Stimulated activated CD4-positive, alpha-beta T cell treated with anti-CD3 and anti-CD28 coated beads, Interleukin-15, amount 100 ng/mL, for 24 hours (primary cell): Measurements from ENCODE around the gene KCP.
"Not testable (repeated sequence)": the region's sequence is repeated elsewhere in the genome, so short reads cannot be mapped to it uniquely, and the experiment has no call there.

Experiments
- DNase-seq: peaks from one replicate; pipeline ENCODE4 v3.0.0-alpha.2; 2020

The KCP gene

GRCh38 chr7:128910569-128910945 is at the start of gene KCP:
KCP (minus strand) TSS chr7:128910709; CDS start chr7:128910676, 33 bp downstream.
- DNase-seq: no peak

GRCh38 chr7:128959296-128959695 is 48.8 kb upstream of the KCP start:
- DNase-seq: peak; percentile 30

DNA sequence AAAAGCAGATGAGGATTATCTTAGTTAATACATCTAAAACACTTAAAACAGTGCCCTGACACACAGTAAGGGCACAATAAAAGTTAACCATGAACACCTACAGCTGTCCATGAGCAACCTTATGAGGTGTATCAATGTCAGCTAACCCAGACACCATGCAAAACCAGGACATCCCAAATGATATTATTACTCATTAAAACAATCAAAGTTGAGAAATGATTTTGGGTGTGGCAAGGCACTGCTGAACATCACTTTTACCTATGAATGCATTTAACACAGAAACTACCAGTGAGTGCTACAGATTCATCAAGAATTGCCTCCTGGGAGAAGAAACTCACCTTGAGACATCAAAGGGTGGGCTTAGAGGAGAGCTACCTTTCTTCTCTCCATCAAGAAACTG is 45.5 kb upstream of the KCP start:
- DNase-seq: no peak

DNA sequence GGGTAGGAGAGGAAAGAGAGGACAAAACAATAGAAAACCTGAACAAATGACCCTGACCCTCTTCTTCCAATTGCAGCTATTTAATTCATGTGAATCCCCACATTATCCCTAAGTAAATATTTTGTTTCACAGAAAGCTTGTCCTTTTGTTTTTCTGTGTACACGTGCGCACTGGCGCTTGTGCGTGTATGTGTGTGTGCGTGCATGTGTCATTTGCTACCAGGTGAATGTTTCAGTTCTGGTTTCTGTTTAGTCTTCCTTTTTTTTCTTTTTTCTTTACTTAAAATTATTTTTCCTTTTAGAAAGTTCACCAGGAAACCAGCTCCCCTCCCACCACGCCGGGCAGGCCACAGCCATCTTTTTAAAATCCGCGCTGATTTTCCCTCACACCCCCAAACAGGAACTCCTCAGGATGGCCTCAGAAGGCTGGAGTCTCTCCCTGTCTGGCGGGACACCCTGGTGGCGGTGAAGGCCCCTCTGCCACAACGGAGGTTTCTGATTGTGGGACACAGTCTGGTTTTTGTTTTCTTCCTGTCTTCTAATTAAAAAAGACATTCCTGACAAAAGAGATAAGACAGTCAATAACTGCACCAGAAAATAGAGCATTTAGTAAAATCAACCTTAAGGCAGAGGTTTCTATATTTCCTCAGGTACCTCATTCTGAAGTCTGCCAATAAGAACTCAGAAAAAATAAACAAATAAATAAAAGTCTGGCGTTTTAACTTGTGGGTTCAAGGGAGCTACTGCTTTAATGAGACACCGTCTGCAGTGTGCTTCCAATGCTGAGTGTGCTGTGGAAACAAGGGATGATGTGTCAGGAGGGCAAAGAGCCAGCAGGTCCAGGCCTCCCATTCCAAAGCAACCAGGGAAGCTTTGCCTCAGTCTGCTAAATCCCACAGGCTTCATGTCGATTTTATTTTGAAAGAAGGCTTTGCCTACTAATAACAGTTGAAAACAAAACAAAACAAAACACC is 44.6 kb upstream of the KCP start:
- no peak for DNase-seq

GRCh38 chr7:128954150-128954549 is 43.6 kb upstream of the KCP start:
- no peak for DNase-seq

- no peak for DNase-seq
Measured at GRCh38 chr7:128951296-128951695, 40.8 kb upstream of the KCP start.

GRCh38 chr7:128948976-128949760 is 38.7 kb upstream of the KCP start:
- no peak for DNase-seq

- DNase-seq: no peak
Measured at GRCh38 chr7:128948312-128948973, 37.9 kb upstream of the KCP start.

- no peak for DNase-seq
Measured at GRCh38 chr7:128947854-128948253, 37.3 kb upstream of the KCP start.

DNA sequence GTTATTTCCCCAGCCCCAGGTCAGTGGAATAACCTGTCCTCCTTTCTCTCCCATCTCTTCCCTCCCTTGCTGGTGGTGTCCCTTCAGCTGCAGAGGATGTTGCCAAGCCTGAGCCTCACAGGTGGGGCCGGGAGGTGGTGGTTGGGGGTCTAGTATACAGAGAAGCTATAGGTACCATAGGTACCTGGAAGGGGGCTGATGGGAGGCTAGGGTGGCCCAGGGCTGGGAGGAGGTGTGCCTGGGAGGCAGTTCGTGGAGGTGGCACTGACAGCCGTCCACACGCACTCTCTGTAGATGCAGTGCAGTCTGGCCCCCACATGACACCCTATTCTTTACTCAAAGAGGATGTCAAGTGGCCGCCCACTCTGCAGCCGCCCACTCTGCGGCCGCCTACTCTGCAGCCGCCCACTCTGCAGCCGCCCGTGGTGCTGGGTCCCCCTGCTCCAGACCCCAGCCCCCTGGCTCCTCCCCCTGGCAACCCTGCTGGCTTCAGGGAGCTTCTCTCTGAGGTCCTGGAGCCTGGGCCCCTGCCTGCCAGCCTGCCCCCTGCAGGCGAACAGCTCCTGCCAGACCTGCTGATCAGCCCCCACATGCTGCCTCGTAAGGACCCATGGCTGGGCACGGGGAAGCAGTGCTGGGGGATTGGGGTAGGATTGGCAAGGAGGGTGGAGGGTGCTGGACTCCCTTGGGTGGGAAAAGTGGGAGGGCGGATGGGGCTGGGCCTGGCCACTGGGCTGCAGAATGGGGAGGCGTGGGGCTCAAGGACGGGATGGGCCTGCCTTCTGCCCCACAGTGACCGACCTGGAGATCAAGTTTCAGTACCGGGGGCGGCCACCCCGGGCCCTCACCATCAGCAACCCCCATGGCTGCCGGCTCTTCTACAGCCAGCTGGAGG is 36.7 kb upstream of the KCP start:
- no peak for DNase-seq

DNA sequence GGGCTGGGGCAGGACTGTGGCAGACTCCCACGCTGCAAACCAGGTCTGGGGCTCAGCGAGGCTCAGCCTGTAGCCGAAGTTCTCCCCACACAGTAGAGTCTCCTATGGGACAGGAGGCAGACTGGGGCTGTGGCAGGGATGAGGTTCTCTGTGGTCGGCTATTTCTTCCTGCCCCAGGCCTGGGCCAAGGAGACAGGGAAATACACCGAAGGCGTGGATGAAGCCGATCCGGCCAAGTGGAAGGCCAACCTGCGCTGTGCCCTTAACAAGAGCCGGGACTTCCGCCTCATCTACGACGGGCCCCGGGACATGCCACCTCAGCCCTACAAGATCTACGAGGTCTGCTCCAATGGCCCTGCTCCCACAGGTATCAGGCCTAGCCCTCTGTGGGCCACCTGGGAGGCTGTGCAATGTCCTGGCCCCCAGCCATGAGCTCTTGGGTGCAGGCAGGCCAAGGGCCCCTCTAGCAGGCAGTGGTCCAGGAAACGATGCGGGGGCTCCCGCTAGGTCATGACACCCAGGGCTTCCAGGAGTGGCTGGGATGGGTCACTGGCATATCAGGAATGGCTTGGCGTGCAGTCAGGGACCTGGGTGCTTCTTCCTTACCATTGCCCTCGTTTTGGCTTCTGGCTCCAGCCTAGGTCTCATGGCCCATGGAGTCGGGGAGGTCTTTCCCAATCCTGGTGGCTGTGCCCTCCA is 35.3 kb upstream of the KCP start:
- no peak for DNase-seq

GRCh38 chr7:128944487-128945236 is 34.2 kb upstream of the KCP start:
- DNase-seq: no peak

GRCh38 chr7:128943251-128943650 is 32.7 kb upstream of the KCP start:
- not testable (repeated sequence) for DNase-seq

- DNase-seq: no peak
Measured at GRCh38 chr7:128941946-128942526, 31.5 kb upstream of the KCP start.

DNA sequence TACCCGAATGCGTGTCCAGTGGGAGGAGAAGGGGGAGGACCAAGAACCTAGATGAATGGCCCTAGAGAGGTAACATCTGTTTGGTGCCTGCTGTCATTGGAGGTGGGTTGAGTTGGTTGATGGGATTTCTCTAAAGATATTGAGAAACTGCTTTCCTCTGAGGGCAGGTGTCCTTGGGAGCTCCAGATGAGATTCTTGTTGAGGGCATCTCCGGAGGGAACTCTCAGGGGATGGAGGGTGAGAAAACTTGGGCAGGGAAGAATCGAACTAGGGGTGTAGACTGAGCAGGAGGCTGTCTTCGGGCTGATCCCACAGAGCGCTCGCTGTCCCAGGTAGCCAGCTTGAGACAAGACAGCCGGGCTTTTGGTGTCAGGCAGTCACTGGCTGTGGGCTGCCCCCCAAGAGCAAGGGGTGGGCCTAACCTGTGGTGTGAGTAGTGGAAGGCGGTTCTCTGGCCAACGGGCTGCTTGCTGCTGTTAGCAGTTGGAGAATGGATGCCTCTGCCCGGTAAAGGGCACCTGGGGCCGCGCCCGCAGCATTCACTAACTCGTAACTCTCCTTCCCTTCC is 30.9 kb upstream of the KCP start:
- no peak for DNase-seq

DNA sequence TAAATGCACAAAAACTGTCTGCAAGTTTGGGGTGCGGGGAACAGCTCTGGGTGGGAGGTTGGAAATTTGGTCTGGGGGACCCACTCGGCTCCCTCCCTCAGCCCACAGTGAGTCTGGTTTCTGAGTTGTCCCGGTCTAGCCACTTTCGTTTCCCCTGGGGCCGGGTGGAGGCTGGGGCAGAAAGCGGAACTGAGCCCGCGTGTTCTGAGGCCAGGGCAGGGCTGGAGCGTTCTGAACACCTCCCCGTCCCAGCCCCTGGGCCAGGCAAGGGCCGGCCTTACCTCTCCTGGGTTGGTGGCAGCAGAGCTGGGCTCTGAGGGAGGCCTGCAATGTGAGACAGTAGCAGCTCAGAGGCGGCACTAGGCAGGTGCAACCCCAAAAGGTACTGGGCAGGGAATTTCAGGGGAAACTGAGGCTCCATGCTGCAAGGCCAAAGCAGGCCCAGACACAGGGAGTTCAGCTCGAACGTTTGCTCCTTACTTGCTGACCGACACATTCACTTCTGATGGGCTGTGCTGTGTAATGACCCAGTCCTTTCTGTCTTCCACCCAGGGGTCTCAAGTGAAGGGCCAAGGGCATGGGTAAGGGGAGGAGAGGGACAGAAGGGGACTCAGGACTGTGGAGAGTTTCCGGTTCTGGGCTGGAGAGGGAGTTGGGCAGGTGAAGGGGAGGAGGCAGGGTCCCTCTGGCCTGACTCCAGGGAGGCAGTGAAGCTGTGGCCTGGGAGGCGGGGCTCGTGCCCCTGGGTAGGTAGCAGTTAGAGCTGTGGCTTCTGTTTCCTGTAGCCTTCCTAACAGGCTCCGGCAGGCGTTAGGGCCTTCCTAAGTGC is 30.2 kb upstream of the KCP start:
- peak; percentile 33 for DNase-seq

- DNase-seq: no peak
Measured at GRCh38 chr7:128939861-128940410, 29.4 kb upstream of the KCP start.

DNA sequence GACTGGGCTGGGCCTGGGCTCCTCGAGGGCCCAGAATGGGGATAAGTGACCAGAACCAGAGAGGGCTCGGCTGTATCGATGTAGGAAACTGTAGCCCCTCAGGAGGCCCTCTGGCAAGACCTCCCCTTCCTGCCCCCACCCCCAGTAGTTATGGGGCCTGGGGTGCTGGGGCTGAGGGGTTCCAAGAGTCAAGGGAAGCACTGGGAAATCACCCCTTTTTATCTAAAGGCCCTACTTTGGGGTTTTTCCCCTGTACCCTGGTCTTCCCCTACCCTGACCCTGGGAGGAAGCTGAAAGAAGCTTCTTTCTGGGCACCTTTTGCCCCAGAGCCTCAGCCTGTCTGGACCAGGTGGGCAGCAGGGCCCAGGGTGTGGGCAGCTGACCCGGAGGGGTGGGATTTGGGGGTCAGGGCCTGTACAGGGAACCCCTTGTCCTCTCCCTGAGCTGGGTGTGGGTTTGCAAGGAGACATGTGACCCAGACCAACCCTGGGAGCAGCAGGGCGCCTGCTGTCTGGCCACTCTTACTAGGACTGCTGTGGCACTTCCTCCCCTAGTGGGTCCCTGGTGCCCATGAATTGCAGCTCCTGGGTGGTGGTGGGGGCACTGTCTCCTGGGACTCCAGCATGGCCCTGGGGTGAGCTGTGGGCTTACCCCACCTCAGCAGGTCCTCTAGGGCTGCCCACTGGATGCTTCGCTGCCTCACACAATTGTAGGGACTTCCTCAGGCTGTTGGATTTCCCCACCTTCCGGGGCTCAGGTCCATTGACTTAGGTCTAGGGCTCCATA is 28.8 kb upstream of the KCP start:
- DNase-seq: no peak
